Measurements from ENCODE around the gene PRDM15. TPM values are rescaled to one million over a fixed set of nuclear protein-coding genes. Genes with fewer than 3 reads are reported as not detected.
"Not testable (repeated sequence)": the region's sequence is repeated elsewhere in the genome, so short reads cannot be mapped to it uniquely, and the experiment has no call there.

PRDM15 gene
- total and polyA plus RNA-seq, 8 donors: 0.92 to 44.6 (median 3.4) TPM

- Histone ChIP-seq H3K36me3 (peaks cover 4 to 17% (median 11%) of the 10 kb centered on the region in 4 donors), H3K9me3 (peaks cover 0 to 16% (median 13%) of the 10 kb centered on the region in 4 donors), H3K27me3 (peaks cover 0 to under 1% (median 0%) of the 10 kb centered on the region in 3 donors), H3K4me3 (no peak overlapping the region), H3K4me1 (no peaks in the 10 kb centered on the region), H3K27ac (no peak overlapping the region)
- TF ChIP-seq CTCF (IDR thresholded peaks at IDR 0.05): no peak
- TF ChIP-seq EP300 (IDR thresholded peaks at IDR 0.05): no peak
- TF ChIP-seq POLR2A (IDR thresholded peaks at IDR 0.05): no peak
- no peak for TF ChIP-seq POLR2AphosphoS5 (IDR thresholded peaks at IDR 0.05)
- intact Hi-C loops (cut with DNase I; ENCODE audit: low total_unique reads): no loop called here
- WGBS, 5 donors: 75 to 86% (median 82%) methylated on average over 10 of the region's 10 CpGs
- no peak for DNase-seq
These were observed 84.5 kb downstream of the PRDM15 start for GRCh38 chr21:41794600-41794999.

- Histone ChIP-seq H3K27me3 (peaks cover 0 to 5% (median 0%) of the 10 kb centered on the region in 3 donors), H3K27ac (no peak overlapping the region), H3K9me3 (peaks cover 0 to 16% (median 13%) of the 10 kb centered on the region in 4 donors), H3K36me3 (no peaks in the 10 kb centered on the region), H3K4me3 (no peak overlapping the region), H3K4me1 (no peaks in the 10 kb centered on the region)
- TF ChIP-seq POLR2A (IDR thresholded peaks at IDR 0.05) (no peak), POLR2AphosphoS5 (IDR thresholded peaks at IDR 0.05) (no peak), EP300 (IDR thresholded peaks at IDR 0.05) (no peak), CTCF (IDR thresholded peaks at IDR 0.05) (no peak)
- WGBS, 5 donors: 92 to 98% (median 97%) methylated on average over 3 of the region's 3 CpGs
- DNase-seq: no peak
- intact Hi-C loops (cut with DNase I; ENCODE audit: low total_unique reads): no loop called here
These were observed 86.4 kb downstream of the PRDM15 start for GRCh38 chr21:41792711-41793110.

- H3K36me3 ChIP-seq: no peaks in the 10 kb centered on the region
- peaks cover 0 to 10% (median 6%) of the 10 kb centered on the region in 4 donors for H3K4me1 ChIP-seq
- TF ChIP-seq POLR2A (IDR thresholded peaks at IDR 0.05): no peak
- TF ChIP-seq EP300 (IDR thresholded peaks at IDR 0.05): no peak
- TF ChIP-seq CTCF (IDR thresholded peaks at IDR 0.05): no peak
- no peak for TF ChIP-seq POLR2AphosphoS5 (IDR thresholded peaks at IDR 0.05)
- no peak overlapping the region for H3K27ac ChIP-seq
- intact Hi-C loops (cut with DNase I; ENCODE audit: low total_unique reads): no loop called here
- WGBS, 5 donors: 52 to 61% (median 54%) methylated on average over 13 of the region's 13 CpGs
- H3K9me3 ChIP-seq: no peaks in the 10 kb centered on the region
- DNase-seq: peak; percentile 46 to 60
- H3K27me3 ChIP-seq: peaks cover 0 to 48% (median 0%) of the 10 kb centered on the region in 3 donors
- no peak overlapping the region for H3K4me3 ChIP-seq
These were observed 92.6 kb downstream of the PRDM15 start for GRCh38 chr21:41786509-41786987.

GRCh38 chr21:41785262-41785661 lies 93.9 kb downstream of the PRDM15 start:
- 89 to 94% (median 93%) methylated on average over 12 of the region's 12 CpGs for WGBS, 5 donors
- Histone ChIP-seq H3K4me1 (peaks cover 2 to 10% (median 7%) of the 10 kb centered on the region in 4 donors), H3K27me3 (peaks cover 0 to 60% (median under 1%) of the 10 kb centered on the region in 3 donors)
- H3K9me3 ChIP-seq; H3K27ac ChIP-seq; intact Hi-C loops (cut with DNase I; ENCODE audit: low total_unique reads); H3K4me3 ChIP-seq; H3K36me3 ChIP-seq: not testable (repeated sequence)
- DNase-seq: peak in 1 of 2 donors; percentile 17

GRCh38 chr21:41784456-41785102 lies 94.6 kb downstream of the PRDM15 start:
- Histone ChIP-seq H3K36me3 (no peaks in the 10 kb centered on the region), H3K4me1 (peaks cover 7 to 13% (median 11%) of the 10 kb centered on the region in 4 donors), H3K27me3 (peaks cover 0 to 66% (median 5%) of the 10 kb centered on the region in 3 donors), H3K27ac (no peak overlapping the region), H3K9me3 (no peaks in the 10 kb centered on the region), H3K4me3 (no peak overlapping the region)
- WGBS, 5 donors: 85 to 94% (median 91%) methylated on average over 15 of the region's 15 CpGs
- TF ChIP-seq EP300 (IDR thresholded peaks at IDR 0.05) (no peak), POLR2A (IDR thresholded peaks at IDR 0.05) (no peak), CTCF (IDR thresholded peaks at IDR 0.05) (no peak), POLR2AphosphoS5 (IDR thresholded peaks at IDR 0.05) (no peak)
- intact Hi-C loops (cut with DNase I; ENCODE audit: low total_unique reads): no loop called here
- DNase-seq: peak in 1 of 2 donors; percentile 7

Data from stomach (tissue), 9 donors.